PC-9 (cell line): ENCODE results near the gene RSBN1L. TPM values are rescaled to one million over a fixed set of nuclear protein-coding genes. Genes with fewer than 3 reads are reported as not detected.

ENCODE experiments used
- BruUV-seq: library from RNA; stranded (reverse); fragments of 400-500 nt; replicated peaks from 2 replicates; lab custom pipeline; 2021; lab: Mats Ljungman, UMichigan
- CTCF ChIA-PET: fragments of 300-600 bp; sonication (Branson Sonifier 250); formaldehyde crosslinking; loops from one replicate; lab custom pipeline; 2022; ENCODE audit warnings: antibody characterized with exemption; lab: Charles Lee
- POLR2A ChIA-PET: fragments of 300-600 bp; sonication (Branson Sonifier 250); formaldehyde crosslinking; loops from one replicate; lab custom pipeline; 2022; ENCODE audit warnings: antibody characterized with exemption; ENCODE audit not compliant: unreplicated experiment; lab: Charles Lee
- DNase-seq, 2 experiments: peaks; one replicate each; pipeline versions ENCODE4 v3.0.0 to v3.0.0-alpha.2; 2015 to 2022; ENCODE audit warnings: mixed read lengths in 1 of 2
- H2AFZ ChIP-seq: fragments of 200-600 bp; sonication (generic); 2 replicates; pipeline ENCODE4 v1.8.1; 2017; ENCODE audit warnings: antibody characterized with exemption
- H3F3A ChIP-seq: fragments of 200-600 bp; sonication (generic); 2 replicates; pipeline ENCODE4 v1.8.1; 2017; ENCODE audit warnings: antibody characterized with exemption, mild to moderate bottlenecking, low read depth; ENCODE audit not compliant: insufficient read depth
- H3K27ac ChIP-seq: fragments of 200-600 bp; sonication (generic); 2 replicates; pipeline ENCODE4 v1.6.1; 2016; ENCODE audit warnings: mixed run types
- H3K27me3 ChIP-seq: fragments of 200-600 bp; sonication (generic); 2 replicates; pipeline ENCODE4 v1.6.1; 2016; ENCODE audit warnings: low read depth, mixed run types; ENCODE audit not compliant: insufficient read depth
- H3K36me3 ChIP-seq: fragments of 200-600 bp; sonication (generic); 2 replicates; pipeline ENCODE4 v1.6.1; 2016; ENCODE audit warnings: low read depth, mixed run types
- H3K4me1 ChIP-seq: fragments of 200-600 bp; sonication (generic); replicated peaks from 2 replicates; pipeline ENCODE4 v1.6.1; 2016; ENCODE audit warnings: mixed run types; ENCODE audit not compliant: insufficient read depth
- H3K4me2 ChIP-seq: fragments of 200-600 bp; sonication (generic); 2 replicates; pipeline ENCODE4 v1.6.1; 2017; ENCODE audit warnings: mixed run types
- H3K4me3 ChIP-seq: fragments of 200-600 bp; sonication (generic); 2 replicates; pipeline ENCODE4 v1.6.1; 2016; ENCODE audit warnings: mixed run types
- H3K79me2 ChIP-seq: fragments of 200-600 bp; sonication (generic); 2 replicates; pipeline ENCODE4 v1.6.1; 2017; ENCODE audit warnings: low read depth, mixed run types
- H3K9me2 ChIP-seq: fragments of 200-600 bp; sonication (generic); 2 replicates; pipeline ENCODE4 v1.8.1; 2017; ENCODE audit warnings: mild to moderate bottlenecking; ENCODE audit not compliant: insufficient read depth
- H3K9me3 ChIP-seq: fragments of 200-600 bp; sonication (generic); 2 replicates; pipeline ENCODE4 v1.8.1; 2016; ENCODE audit warnings: low read depth; ENCODE audit not compliant: insufficient read depth
- H4K20me1 ChIP-seq: fragments of 200-600 bp; sonication (generic); 2 replicates; pipeline ENCODE4 v1.8.1; 2017; ENCODE audit not compliant: insufficient read depth
- EZH2 ChIP-seq: fragments of 200-600 bp; sonication (generic); IDR thresholded peaks from 2 replicates; pipeline ENCODE4 v1.8.0; 2017; ENCODE audit warnings: antibody characterized with exemption, low read depth
- intact Hi-C: fragments of 100-400 bp; cut with micrococcal nuclease; formaldehyde crosslinking; loops from one replicate; pipeline ENCODE4 v1.10.0; 2022; ENCODE audit not compliant: unreplicated experiment
- total RNA-seq: library from RNA; stranded (reverse); gene quantifications from 2 replicates; pipeline ENCODE4 v1.2.3, GENCODE V29; 2021
- TF ChIP-seq, protein P1 (sequence below): fragments of 200-600 bp; sonication (generic); conservative IDR thresholded peaks from 2 replicates; pipeline ENCODE4 v1.6.1; 2017; ENCODE audit warnings: mixed run types, antibody characterized with exemption, mild to moderate bottlenecking, moderate library complexity

The RSBN1L gene
- total RNA-seq, 1 experiment from 2014 or later: 20.7 TPM

- CTCF ChIA-PET: no interaction called here
- no peak for DNase-seq
- intact Hi-C loops: no loop called here
- H2AFZ ChIP-seq: no peak overlapping the region
- no peak overlapping the region for H3K27ac ChIP-seq
- no peak overlapping the region for H3K4me3 ChIP-seq
- no peaks in the 10 kb centered on the region for H3K9me2 ChIP-seq
- no peaks in the 10 kb centered on the region for H3K36me3 ChIP-seq
- no peaks in the 10 kb centered on the region for H3K9me3 ChIP-seq
- H3K4me1 ChIP-seq: no peaks in the 10 kb centered on the region
- H3K27me3 ChIP-seq: no peaks in the 10 kb centered on the region
- H3F3A ChIP-seq: peaks cover 15% of the 10 kb centered on the region
- TF ChIP-seq, protein P1, sequence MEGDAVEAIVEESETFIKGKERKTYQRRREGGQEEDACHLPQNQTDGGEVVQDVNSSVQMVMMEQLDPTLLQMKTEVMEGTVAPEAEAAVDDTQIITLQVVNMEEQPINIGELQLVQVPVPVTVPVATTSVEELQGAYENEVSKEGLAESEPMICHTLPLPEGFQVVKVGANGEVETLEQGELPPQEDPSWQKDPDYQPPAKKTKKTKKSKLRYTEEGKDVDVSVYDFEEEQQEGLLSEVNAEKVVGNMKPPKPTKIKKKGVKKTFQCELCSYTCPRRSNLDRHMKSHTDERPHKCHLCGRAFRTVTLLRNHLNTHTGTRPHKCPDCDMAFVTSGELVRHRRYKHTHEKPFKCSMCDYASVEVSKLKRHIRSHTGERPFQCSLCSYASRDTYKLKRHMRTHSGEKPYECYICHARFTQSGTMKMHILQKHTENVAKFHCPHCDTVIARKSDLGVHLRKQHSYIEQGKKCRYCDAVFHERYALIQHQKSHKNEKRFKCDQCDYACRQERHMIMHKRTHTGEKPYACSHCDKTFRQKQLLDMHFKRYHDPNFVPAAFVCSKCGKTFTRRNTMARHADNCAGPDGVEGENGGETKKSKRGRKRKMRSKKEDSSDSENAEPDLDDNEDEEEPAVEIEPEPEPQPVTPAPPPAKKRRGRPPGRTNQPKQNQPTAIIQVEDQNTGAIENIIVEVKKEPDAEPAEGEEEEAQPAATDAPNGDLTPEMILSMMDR: no peak
- TF ChIP-seq EZH2: no peak
- POLR2A ChIA-PET: interaction anchor here (0.5 kb wide), 1 partner anchor 38 kb away, joined by 8 read pairs; no protein-coding TSS in a partner anchor
- H3K4me2 ChIP-seq: no peak overlapping the region
- peaks cover 12% of the 10 kb centered on the region for H3K79me2 ChIP-seq
- H4K20me1 ChIP-seq: no peaks in the 10 kb centered on the region
- no TSS peak for BruUV-seq
Observed at GRCh38 chr7:77765481-77765880, 69.2 kb downstream of the RSBN1L start.

DNA sequence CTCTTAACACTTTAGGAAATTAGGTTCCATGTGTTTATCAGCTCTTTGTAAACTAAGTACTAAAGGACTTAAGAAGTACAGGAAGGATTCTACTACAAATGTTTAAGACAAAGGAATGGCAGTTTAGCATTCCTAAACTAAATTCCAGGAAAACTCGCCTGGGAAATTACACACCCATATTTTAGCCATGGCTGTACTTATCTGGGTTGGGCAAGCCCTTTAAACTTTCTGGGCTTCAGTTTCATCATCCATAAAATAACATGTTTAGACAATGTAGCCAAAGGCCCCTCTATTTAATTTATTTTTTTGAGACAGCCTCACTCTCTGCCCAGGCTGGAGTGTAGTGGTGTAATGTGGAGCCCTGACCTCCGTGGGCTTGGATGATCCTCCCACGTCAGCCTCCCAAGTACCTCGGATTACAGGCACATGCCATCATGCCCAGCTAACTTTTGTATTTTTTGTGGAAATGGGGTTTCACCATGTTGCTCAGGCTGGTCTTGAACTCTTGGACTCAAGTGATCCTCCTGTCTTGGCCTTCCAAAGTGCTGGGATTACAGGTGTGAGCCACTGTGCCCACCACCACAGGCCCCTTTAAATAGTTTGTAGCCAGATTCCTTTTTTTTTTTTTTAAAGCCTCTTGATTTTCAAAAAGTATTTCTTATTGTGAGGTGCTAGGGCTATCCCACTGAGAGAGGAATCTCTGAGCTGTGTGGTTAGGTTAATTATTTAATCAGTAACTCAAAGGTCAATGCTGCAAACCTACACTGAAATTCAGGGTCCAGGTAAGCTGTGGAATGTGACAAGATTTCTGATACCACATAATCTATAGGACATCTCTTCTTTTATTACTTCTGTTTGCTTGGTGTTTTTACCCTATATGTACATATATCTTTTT is 69.9 kb downstream of the RSBN1L start:
- no peak overlapping the region for H3K4me2 ChIP-seq
- TF ChIP-seq, protein P1: no peak
- TF ChIP-seq EZH2: no peak
- POLR2A ChIA-PET: no interaction called here
- no peaks in the 10 kb centered on the region for H3K9me3 ChIP-seq
- H2AFZ ChIP-seq: no peak overlapping the region
- no peaks in the 10 kb centered on the region for H3K36me3 ChIP-seq
- H3K79me2 ChIP-seq: peaks cover 12% of the 10 kb centered on the region
- H3K9me2 ChIP-seq: no peaks in the 10 kb centered on the region
- CTCF ChIA-PET: interaction anchor here (0.9 kb wide), 1 partner anchor 107 kb away, joined by 6 read pairs; no protein-coding TSS in a partner anchor
- no peaks in the 10 kb centered on the region for H3K27me3 ChIP-seq
- no TSS peak for BruUV-seq
- no peaks in the 10 kb centered on the region for H3K4me1 ChIP-seq
- intact Hi-C loops: no loop called here
- DNase-seq: no peak
- H3K4me3 ChIP-seq: no peak overlapping the region
- no peak overlapping the region for H3K27ac ChIP-seq
- peaks cover 15% of the 10 kb centered on the region for H3F3A ChIP-seq
- H4K20me1 ChIP-seq: no peaks in the 10 kb centered on the region

GRCh38 chr7:77766801-77767605 is 70.7 kb downstream of the RSBN1L start:
- no peaks in the 10 kb centered on the region for H4K20me1 ChIP-seq
- H3K27ac ChIP-seq: no peak overlapping the region
- no peaks in the 10 kb centered on the region for H3K9me3 ChIP-seq
- BruUV-seq: no TSS peak
- H3K4me3 ChIP-seq: no peak overlapping the region
- intact Hi-C loops: no loop called here
- POLR2A ChIA-PET: no interaction called here
- H3F3A ChIP-seq: peaks cover 15% of the 10 kb centered on the region
- no peaks in the 10 kb centered on the region for H3K36me3 ChIP-seq
- H3K9me2 ChIP-seq: no peaks in the 10 kb centered on the region
- CTCF ChIA-PET: interaction anchor here (0.9 kb wide), 1 partner anchor 108 kb away, joined by 6 read pairs; no protein-coding TSS in a partner anchor
- TF ChIP-seq, protein P1: no peak
- no peak for TF ChIP-seq EZH2
- no peak overlapping the region for H3K4me2 ChIP-seq
- H2AFZ ChIP-seq: no peak overlapping the region
- no peaks in the 10 kb centered on the region for H3K27me3 ChIP-seq
- DNase-seq: no peak
- no peaks in the 10 kb centered on the region for H3K4me1 ChIP-seq
- H3K79me2 ChIP-seq: peaks cover 12% of the 10 kb centered on the region
